Fibroblast of the aortic adventitia (primary cell): ENCODE results near the gene DNAJC5. TPM values are rescaled to one million over a fixed set of nuclear protein-coding genes. Genes with fewer than 3 reads are reported as not detected.

ENCODE experiments used
- DNase-seq: peaks from one replicate; pipeline ENCODE4 v3.0.0-alpha.2; 2010; ENCODE audit warnings: low read depth
- H3K4me3 ChIP-seq: 2 replicates; pipeline ENCODE4 v1.5.1; 2011; ENCODE audit warnings: low read depth, mild to moderate bottlenecking, control low read depth, low read length, moderate library complexity
- total RNA-seq: library from RNA; depleted of rRNA; stranded (reverse); fragments of >200 nt; gene quantifications from 2 replicates; pipeline ENCODE4 v1.2.3, GENCODE V29; 2012; ENCODE audit warnings: low replicate concordance
- TF ChIP-seq, protein P1 (sequence below): IDR thresholded peaks from 2 replicates; pipeline ENCODE4 v1.5.1; 2011; ENCODE audit warnings: mild to moderate bottlenecking, low read length, control low read depth, inconsistent platforms; ENCODE audit not compliant: insufficient read depth

Gene DNAJC5
- total RNA-seq, 1 donor: 33.9 TPM

DNA sequence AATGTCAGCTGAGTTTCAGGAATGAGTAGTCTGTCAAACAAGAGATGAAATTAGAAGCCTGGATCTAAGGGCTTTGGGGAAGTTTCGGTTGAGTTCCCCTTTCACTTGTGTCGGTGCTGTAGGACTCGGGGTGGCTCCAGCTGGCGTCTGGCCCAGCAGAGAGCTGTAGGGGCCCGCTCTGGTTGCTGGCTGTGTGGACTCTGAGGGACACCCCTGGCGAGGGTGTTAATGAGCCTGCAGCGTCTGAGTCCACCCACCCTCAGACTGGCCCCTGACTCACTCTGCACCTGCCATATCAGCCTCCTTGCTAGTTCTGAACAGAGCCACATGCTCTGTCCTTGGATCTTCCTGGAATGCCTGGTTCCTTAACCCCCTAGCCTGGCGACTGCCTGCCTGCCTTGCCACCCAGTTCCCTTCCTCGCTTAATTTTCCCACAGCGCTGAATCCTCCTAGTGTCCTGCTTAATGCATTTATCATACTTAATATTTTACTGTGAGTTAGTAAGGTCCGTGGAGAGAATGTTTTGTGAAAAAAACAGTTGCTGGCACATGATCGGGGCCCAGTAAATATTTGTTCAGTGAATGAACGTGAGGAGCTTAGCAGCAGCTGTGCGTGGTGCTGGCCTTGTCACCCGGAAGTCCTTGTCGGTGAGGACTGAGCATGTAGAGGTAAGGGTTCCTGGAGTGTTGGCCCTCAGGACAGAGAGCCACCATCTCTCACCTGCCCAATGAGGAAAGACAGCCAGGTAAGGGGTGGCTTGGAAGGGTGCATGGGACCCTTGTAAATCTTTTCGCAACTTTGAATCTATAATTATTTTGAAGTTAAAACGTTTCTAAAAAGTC is 1.6 kb downstream of the DNAJC5 start:
- TF ChIP-seq, protein P1, sequence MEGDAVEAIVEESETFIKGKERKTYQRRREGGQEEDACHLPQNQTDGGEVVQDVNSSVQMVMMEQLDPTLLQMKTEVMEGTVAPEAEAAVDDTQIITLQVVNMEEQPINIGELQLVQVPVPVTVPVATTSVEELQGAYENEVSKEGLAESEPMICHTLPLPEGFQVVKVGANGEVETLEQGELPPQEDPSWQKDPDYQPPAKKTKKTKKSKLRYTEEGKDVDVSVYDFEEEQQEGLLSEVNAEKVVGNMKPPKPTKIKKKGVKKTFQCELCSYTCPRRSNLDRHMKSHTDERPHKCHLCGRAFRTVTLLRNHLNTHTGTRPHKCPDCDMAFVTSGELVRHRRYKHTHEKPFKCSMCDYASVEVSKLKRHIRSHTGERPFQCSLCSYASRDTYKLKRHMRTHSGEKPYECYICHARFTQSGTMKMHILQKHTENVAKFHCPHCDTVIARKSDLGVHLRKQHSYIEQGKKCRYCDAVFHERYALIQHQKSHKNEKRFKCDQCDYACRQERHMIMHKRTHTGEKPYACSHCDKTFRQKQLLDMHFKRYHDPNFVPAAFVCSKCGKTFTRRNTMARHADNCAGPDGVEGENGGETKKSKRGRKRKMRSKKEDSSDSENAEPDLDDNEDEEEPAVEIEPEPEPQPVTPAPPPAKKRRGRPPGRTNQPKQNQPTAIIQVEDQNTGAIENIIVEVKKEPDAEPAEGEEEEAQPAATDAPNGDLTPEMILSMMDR: no peak
- H3K4me3 ChIP-seq: peak overlapping the region; percentile 73

GRCh38 chr20:63897978-63898561 is 3.1 kb downstream of the DNAJC5 start:
- DNase-seq: no peak

More for the DNA sequence above, 1.6 kb downstream of the DNAJC5 start:
- DNase-seq: peak; percentile 21

DNA sequence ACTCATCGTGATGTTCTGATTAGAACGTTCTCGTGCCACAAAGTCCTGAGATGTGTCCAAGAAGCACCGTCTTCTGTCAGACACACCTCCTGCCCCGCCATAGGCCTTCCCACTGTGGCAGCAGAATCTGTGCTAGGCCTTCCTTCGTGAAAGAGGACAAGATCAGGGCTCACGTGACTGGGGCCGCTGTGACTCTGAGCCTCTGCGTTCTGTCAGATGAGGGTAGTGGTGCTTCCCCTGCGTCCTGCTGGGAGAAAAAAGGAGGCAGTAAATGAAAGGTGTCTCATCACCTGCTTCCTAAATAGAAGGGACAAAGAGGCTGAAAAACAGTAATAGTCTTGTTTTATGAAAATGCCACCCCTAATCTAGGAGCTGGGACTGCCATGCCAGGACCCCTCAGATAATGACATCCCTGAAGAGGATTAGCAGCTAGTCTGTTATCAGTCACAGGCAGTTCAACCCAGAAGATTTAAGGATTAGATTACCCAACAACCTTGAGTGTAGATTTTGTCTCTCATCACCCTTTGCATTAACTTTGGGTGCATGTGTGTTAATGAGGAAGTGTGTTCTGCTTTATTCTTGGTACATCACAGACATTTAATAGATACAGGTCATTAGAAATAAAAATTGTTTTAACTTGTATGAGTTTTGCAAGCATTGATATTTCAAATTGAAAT is 4.1 kb downstream of the DNAJC5 start:
- TF ChIP-seq, protein P1: no peak
- H3K4me3 ChIP-seq: no peak overlapping the region
- DNase-seq: no peak

More at GRCh38 chr20:63897978-63898561, 3.1 kb downstream of the DNAJC5 start:
- no peak overlapping the region for H3K4me3 ChIP-seq
- TF ChIP-seq, protein P1: no peak

DNA sequence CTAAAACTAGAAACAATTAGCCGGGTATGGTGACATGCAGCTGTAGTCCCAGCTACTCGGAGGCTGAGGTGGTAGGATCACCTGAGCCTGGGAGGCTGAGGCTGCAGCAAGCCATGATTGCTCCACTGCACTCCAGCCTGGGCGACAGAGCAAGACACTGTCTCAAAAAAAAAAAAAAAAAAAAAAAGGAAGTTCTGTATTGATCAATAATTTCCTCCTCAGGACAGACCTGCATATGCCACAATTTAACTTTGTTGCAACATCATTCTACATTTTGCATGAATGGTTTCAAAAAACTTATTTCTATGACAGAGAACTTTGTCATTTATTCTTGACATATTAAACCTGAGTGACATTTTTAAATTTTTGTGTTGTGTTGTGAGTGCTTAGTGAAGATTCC is 5.5 kb downstream of the DNAJC5 start:
- TF ChIP-seq, protein P1: no peak
- no peak for DNase-seq
- no peak overlapping the region for H3K4me3 ChIP-seq

GRCh38 chr20:63903796-63904561 is 9.1 kb downstream of the DNAJC5 start:
- TF ChIP-seq, protein P1: no peak
- DNase-seq: no peak
- no peak overlapping the region for H3K4me3 ChIP-seq

GRCh38 chr20:63908008-63908682 is 13.2 kb downstream of the DNAJC5 start:
- DNase-seq: no peak
- TF ChIP-seq, protein P1: no peak
- H3K4me3 ChIP-seq: no peak overlapping the region
